Activated T-helper 2 cell treated with anti-CD3 and anti-CD28 coated beads, Interferon-gamma antibody, Interleukin-2, Interleukin-4, amounts not matched to agents 10 μg/mL and 5 μg/mL and 100 μg/mL, durations not matched to agents 14 hours and 24 hours and 36 hours (primary cell): ENCODE data around the gene LGI4. TPM values are rescaled to one million over a fixed set of nuclear protein-coding genes. Genes with fewer than 3 reads are reported as not detected.
A peak's percentile ranks its signal among the peaks of the same experiment; 100 is the strongest.
"Not testable (repeated sequence)": the region's sequence is repeated elsewhere in the genome, so short reads cannot be mapped to it uniquely, and the experiment has no call there.

Experiments
- DNase-seq: peaks from one replicate; pipeline ENCODE4 v3.0.0; 2021; ENCODE audit warnings: low spot score
- H3K27ac Mint-ChIP-seq: one replicate; pipeline ENCODE4 v1.8.0; 2021; ENCODE audit warnings: mixed read lengths
- H3K27me3 Mint-ChIP-seq: one replicate; pipeline ENCODE4 v1.8.0; 2021; ENCODE audit warnings: low read depth, mixed read lengths
- H3K36me3 Mint-ChIP-seq: one replicate; pipeline ENCODE4 v1.8.0; 2021; ENCODE audit warnings: low read depth, mixed read lengths
- H3K4me1 Mint-ChIP-seq: one replicate; pipeline ENCODE4 v1.8.0; 2021; ENCODE audit warnings: low read depth, mixed read lengths
- H3K4me3 Mint-ChIP-seq: one replicate; pipeline ENCODE4 v1.8.0; 2021; ENCODE audit warnings: low read depth, mild to moderate bottlenecking, moderate library complexity, mixed read lengths
- H3K9me3 Mint-ChIP-seq: one replicate; pipeline ENCODE4 v1.8.0; 2021; ENCODE audit warnings: mixed read lengths
- intact Hi-C: fragments of 100-400 bp; cut with micrococcal nuclease; formaldehyde crosslinking; loops from one replicate; pipeline ENCODE4 v1.15.1; 2023
- total RNA-seq: library from RNA; stranded (reverse); gene quantifications from 2 replicates; pipeline ENCODE4 v1.2.3, GENCODE V29; 2022

The LGI4 gene
- total RNA-seq, 1 donor from 2014 or later, result 0.27 TPM

DNA sequence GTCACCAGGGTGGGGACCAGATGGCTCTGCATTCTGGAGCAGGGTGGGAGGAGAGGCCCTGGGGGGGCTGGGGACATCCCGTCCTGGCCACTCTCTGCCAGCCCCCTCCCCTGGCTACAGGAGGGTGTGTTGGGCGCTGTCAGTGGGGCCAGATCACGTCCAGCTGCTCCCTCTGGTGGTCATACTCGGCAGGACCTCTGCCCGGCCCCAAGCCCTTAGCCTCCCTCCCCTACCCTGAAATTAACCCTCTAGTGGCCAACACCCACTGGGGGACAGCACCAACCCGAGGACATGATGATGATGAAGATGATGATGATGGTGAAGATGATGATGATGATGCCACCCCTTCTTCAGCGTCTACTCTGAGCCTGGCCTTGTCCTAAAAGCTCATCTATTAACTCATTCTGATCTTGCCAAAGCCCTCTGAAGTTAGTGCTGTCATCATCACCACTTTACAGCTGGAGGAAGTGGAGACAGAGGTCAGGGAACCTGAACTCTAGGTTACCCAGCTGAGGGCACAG, 590 bp upstream of the LGI4 start:
- H3K36me3 Mint-ChIP-seq, result no peaks in the 10 kb centered on the region
- H3K9me3 Mint-ChIP-seq, result no peaks in the 10 kb centered on the region
- DNase-seq, result peak; percentile 64
- intact Hi-C loops, result loop anchor here (1.0 to 5.0 kb wide), 2 partner anchors 21 to 68 kb away; no protein-coding TSS in a partner anchor
- H3K27me3 Mint-ChIP-seq, result peaks cover 7% of the 10 kb centered on the region
- no peak overlapping the region for H3K27ac Mint-ChIP-seq
- no peak overlapping the region for H3K4me3 Mint-ChIP-seq
- H3K4me1 Mint-ChIP-seq, result peaks cover 2% of the 10 kb centered on the region

- Mint-ChIP-seq H3K4me3 (no peak overlapping the region), H3K27ac (no peak overlapping the region), H3K4me1 (peaks cover 2% of the 10 kb centered on the region), H3K36me3 (no peaks in the 10 kb centered on the region), H3K27me3 (peaks cover 6% of the 10 kb centered on the region), H3K9me3 (no peaks in the 10 kb centered on the region)
- DNase-seq, result no peak
- intact Hi-C loops, result no loop called here
These were observed 1.0 kb downstream of the LGI4 start for GRCh38 chr19:35133826-35134225.

GRCh38 chr19:35132254-35132653, 2.6 kb downstream of the LGI4 start:
- Mint-ChIP-seq H3K36me3 (no peaks in the 10 kb centered on the region), H3K9me3 (no peaks in the 10 kb centered on the region), H3K27ac (no peak overlapping the region), H3K4me1 (peaks cover 2% of the 10 kb centered on the region), H3K27me3 (peaks cover 7% of the 10 kb centered on the region), H3K4me3 (no peak overlapping the region)
- intact Hi-C loops, result no loop called here
- DNase-seq, result no peak

- intact Hi-C loops, result no loop called here
- H3K4me1 Mint-ChIP-seq, result peaks cover 2% of the 10 kb centered on the region
- no peaks in the 10 kb centered on the region for H3K9me3 Mint-ChIP-seq
- H3K4me3 Mint-ChIP-seq, result no peak overlapping the region
- peaks cover 4% of the 10 kb centered on the region for H3K27me3 Mint-ChIP-seq
- no peaks in the 10 kb centered on the region for H3K36me3 Mint-ChIP-seq
- H3K27ac Mint-ChIP-seq, result no peak overlapping the region
- DNase-seq, result no peak
These were observed 3.8 kb downstream of the LGI4 start for GRCh38 chr19:35130761-35131720.

- H3K27me3 Mint-ChIP-seq, intact Hi-C loops, H3K27ac Mint-ChIP-seq, H3K9me3 Mint-ChIP-seq, H3K4me3 Mint-ChIP-seq, H3K4me1 Mint-ChIP-seq, H3K36me3 Mint-ChIP-seq, DNase-seq: not testable (repeated sequence)
These were observed 5.1 kb downstream of the LGI4 start for GRCh38 chr19:35129724-35130274.

GRCh38 chr19:35128398-35129057, 6.3 kb downstream of the LGI4 start:
- intact Hi-C loops, result no loop called here
- DNase-seq, result no peak
- Mint-ChIP-seq H3K4me3 (no peak overlapping the region), H3K9me3 (no peaks in the 10 kb centered on the region), H3K27me3 (peaks cover 4% of the 10 kb centered on the region), H3K4me1 (peaks cover 8% of the 10 kb centered on the region), H3K36me3 (no peaks in the 10 kb centered on the region), H3K27ac (no peak overlapping the region)

GRCh38 chr19:35127871-35128270, 7.0 kb downstream of the LGI4 start:
- H3K4me3 Mint-ChIP-seq, result no peak overlapping the region
- H3K9me3 Mint-ChIP-seq, result no peaks in the 10 kb centered on the region
- no peaks in the 10 kb centered on the region for H3K36me3 Mint-ChIP-seq
- intact Hi-C loops, result no loop called here
- no peak overlapping the region for H3K27ac Mint-ChIP-seq
- DNase-seq, result no peak
- peaks cover 4% of the 10 kb centered on the region for H3K27me3 Mint-ChIP-seq
- peaks cover 8% of the 10 kb centered on the region for H3K4me1 Mint-ChIP-seq

DNA sequence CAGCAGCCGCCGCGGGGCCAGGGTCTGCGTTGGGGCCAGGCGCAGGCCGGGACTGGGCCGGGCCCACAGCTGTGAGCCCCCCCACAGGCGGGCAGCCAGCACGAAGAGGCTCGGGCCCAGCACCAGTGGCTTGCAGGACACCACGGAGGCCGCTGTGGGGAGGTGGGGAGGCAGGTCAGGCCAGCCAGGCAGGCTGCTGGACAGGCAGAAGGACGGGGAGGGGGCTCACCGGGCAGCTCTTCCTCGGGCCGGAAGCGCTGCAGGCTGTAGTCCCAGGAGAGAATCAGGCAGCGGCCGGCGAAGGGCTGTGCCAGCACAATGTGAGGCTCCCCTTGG, 8.3 kb downstream of the LGI4 start:
- Mint-ChIP-seq H3K36me3 (no peaks in the 10 kb centered on the region), H3K9me3 (no peaks in the 10 kb centered on the region), H3K4me1 (peaks cover 8% of the 10 kb centered on the region), H3K27me3 (peaks cover 6% of the 10 kb centered on the region), H3K4me3 (no peak overlapping the region), H3K27ac (no peak overlapping the region)
- intact Hi-C loops, result no loop called here
- DNase-seq, result no peak

DNA sequence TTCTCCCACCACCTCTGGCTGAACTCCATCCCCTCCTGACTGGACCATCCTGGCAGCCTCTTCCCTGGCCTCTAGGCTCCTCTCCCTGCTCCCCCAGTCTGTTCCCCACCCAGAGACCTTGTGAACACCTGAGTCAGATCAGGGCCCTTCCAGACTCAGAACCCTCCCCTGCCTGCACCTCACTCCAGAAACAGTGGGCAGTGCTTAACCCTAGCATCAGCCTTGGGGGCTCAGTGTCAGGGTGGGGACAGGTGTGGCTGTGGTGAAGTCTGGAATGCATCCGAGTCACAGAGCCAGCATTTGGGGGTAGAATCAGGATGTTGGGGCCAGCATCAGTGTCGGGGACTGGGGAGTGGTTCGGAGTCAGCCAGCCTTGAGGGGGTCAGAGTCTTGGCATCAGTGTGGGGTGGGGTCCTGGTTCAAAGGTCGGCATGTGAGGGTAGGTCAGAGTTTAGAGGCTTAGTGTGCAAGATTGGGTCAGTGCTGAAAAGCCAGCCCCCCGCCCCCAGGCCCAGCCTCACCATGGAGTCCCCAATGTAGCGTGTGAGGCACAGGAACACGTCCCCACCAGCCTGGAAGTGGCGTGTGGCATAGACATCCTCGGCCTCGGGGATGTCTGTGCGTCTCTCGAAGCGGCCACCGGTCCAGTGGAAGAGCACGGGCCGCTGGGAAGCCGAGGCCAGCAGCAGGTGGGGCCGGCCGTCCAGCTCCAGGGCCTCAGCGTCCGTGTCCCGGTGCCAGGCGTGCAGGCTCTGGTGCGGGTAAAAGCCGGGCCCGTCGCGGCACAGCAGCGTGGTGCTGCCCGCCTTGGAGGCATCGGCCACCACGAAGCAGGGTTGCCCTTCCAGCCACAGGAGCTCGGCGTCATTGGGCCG, 8.9 kb downstream of the LGI4 start:
- no peak overlapping the region for H3K27ac Mint-ChIP-seq
- intact Hi-C loops, result no loop called here
- peaks cover 8% of the 10 kb centered on the region for H3K4me1 Mint-ChIP-seq
- no peak overlapping the region for H3K4me3 Mint-ChIP-seq
- H3K9me3 Mint-ChIP-seq, result no peaks in the 10 kb centered on the region
- no peak for DNase-seq
- peaks cover 6% of the 10 kb centered on the region for H3K27me3 Mint-ChIP-seq
- H3K36me3 Mint-ChIP-seq, result no peaks in the 10 kb centered on the region

DNA sequence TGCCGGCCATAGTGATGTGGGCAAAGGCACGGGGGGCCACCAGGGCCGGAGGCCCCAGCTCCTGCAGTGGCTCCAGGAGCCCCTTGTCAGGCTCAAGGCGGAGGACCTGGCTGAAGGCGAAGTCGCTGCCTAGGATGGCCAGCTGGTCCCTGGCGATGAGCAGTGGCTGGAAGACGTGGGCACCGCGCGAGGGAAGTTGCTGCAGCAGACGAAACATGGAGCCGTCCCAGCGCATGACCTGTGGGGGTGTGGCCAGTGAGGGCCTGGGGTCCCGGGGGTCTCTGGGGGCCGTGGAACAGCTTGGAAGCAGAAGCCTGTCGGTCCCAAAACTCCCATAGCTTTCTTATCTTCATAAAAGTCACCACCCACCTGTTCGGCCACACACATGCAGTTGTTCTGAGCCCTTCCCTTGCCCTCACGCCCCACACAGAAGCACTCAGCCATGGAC, 9.6 kb downstream of the LGI4 start:
- no peak overlapping the region for H3K4me3 Mint-ChIP-seq
- H3K27ac Mint-ChIP-seq, result no peak overlapping the region
- H3K4me1 Mint-ChIP-seq, result peaks cover 8% of the 10 kb centered on the region

DNA sequence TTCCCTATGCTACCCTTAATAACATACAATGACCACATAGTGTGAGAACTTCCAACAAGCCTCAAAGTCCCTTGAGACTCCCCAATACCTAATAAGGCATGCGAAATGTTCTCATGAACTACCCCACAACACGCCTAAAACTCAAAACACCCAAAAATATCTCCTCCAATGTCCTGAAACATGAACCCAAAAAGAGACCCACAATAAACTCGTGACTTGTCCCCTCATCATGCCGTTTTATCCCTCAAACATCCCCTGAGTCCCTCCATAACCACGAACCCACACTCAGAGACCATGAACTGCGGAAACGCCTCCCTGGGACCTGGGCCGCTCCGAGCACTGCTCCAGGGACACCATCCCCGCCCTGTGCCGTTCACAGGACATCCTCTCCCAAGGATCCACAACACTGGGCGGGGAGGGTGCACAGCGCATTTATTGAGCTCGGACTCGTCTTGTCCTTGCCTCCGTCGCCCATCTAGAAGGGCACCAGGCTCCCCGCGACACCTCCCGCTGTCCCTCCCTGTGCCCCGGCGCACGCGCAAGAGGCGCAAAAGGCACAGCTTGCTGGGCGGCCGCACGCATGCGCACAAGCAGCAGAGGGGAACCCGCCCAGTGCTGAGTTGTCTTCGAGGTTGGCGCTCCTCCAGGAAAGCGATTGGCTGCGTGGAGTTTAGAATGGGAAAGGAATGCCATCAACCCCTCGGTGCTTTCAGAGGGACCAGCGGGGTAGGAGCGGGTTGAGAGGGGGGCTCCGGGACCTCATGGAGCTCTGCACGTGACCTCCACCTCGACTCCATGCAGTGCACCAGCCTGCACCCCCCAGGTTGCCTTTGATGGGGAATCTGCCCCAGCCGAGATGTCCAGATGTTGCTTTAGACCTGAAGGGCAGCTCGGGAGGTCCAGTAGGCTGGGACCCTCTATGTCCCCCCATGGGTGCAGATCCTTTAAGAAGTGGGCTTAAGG, 10.5 kb downstream of the LGI4 start:
- no peaks in the 10 kb centered on the region for H3K36me3 Mint-ChIP-seq
- peaks cover 8% of the 10 kb centered on the region for H3K4me1 Mint-ChIP-seq
- peaks cover 6% of the 10 kb centered on the region for H3K27me3 Mint-ChIP-seq
- DNase-seq, result peak; percentile 83
- intact Hi-C loops, result loop anchor here (1.0 kb wide), 1 partner anchor 17 kb away; no protein-coding TSS in a partner anchor
- H3K9me3 Mint-ChIP-seq, result no peaks in the 10 kb centered on the region
- peak overlapping the region; percentile 65 for H3K4me3 Mint-ChIP-seq
- peak overlapping the region; percentile 21 for H3K27ac Mint-ChIP-seq

More for the DNA sequence above, 9.6 kb downstream of the LGI4 start:
- Mint-ChIP-seq H3K27me3 (peaks cover 6% of the 10 kb centered on the region), H3K36me3 (no peaks in the 10 kb centered on the region), H3K9me3 (no peaks in the 10 kb centered on the region)
- intact Hi-C loops, result no loop called here
- DNase-seq, result no peak
